Small intestine (tissue), 7 donors: Measurements from ENCODE around the gene HLX. TPM values are rescaled to one million over a fixed set of nuclear protein-coding genes. Genes with fewer than 3 reads are reported as not detected.

Source experiments
- DNase-seq, 2 donors: peaks; one replicate each; pipeline versions ENCODE4 v3.0.0 to v3.0.0-alpha.2; 2013
- FAIRE-seq: peaks from 2 replicates; lab custom pipeline; 2012; peaks lifted over from hg19 to GRCh38; lab: Jason Lieb, UNC
- H3K27ac ChIP-seq, 3 donors: one replicate each; pipeline ENCODE4 v1.5.1; 2013; ENCODE audit warnings: low read length in 2 of 3, mild to moderate bottlenecking in 2 of 3, control low read depth in 1 of 3, inconsistent platforms in 1 of 3, low read depth in 1 of 3, moderate library complexity in 1 of 3
- H3K27me3 ChIP-seq, 3 donors: one replicate each; pipeline ENCODE4 v1.6.1; 2013; ENCODE audit warnings: low read length in 3 of 3, inconsistent platforms in 1 of 3; ENCODE audit not compliant: control insufficient read depth in 3 of 3, insufficient read depth in 3 of 3
- H3K36me3 ChIP-seq, 3 donors: one replicate each; pipeline ENCODE4 v1.6.1; 2013; ENCODE audit warnings: low read length in 3 of 3, inconsistent platforms in 1 of 3, low read depth in 1 of 3, mild to moderate bottlenecking in 1 of 3, moderate library complexity in 1 of 3; ENCODE audit not compliant: control insufficient read depth in 3 of 3, insufficient read depth in 2 of 3
- H3K4me1 ChIP-seq, 3 donors: one replicate each; pipeline ENCODE4 v1.6.1; 2013; ENCODE audit warnings: low read length in 2 of 3, inconsistent platforms in 1 of 3, low read depth in 1 of 3, mild to moderate bottlenecking in 1 of 3, moderate library complexity in 1 of 3; ENCODE audit not compliant: control insufficient read depth in 3 of 3, insufficient read depth in 2 of 3
- H3K4me3 ChIP-seq, 3 donors: one replicate each; pipeline ENCODE4 v1.5.1; 2013; ENCODE audit warnings: low read length in 3 of 3, control low read depth in 1 of 3, inconsistent platforms in 1 of 3, low read depth in 1 of 3, mild to moderate bottlenecking in 1 of 3, moderate library complexity in 1 of 3
- H3K9me3 ChIP-seq, 2 donors: one replicate each; pipeline ENCODE4 v1.6.1; 2013; ENCODE audit warnings: low read depth in 1 of 2, low read length in 1 of 2; ENCODE audit not compliant: control insufficient read depth in 2 of 2, insufficient read depth in 1 of 2
- WGBS, 3 donors: extraction: QIAGEN DNeasy Blood & Tissue Kit; methylation state at CpG; one replicate each; pipeline ENCODE4 v1.1.7; 2013; 5-methylcytosine and 5-hydroxymethylcytosine counted together
- polyA plus RNA-seq, 4 donors: library from polyadenylated mRNA; stranded (reverse) in 3 of 4; unstranded in 1 of 4; fragments of 200-250 nt in 3 of 4; fragments of 120-200 nt in 1 of 4; gene quantifications; one replicate each; pipeline versions ENCODE4 v1.2.1 to v1.2.3, GENCODE V29; 2013
- donor health status: healthy with polysubstance abuse.
- donor health status: control.
- donor health status: control.
- donor health status: Bipolar disorder and iron deficiency.
- donor health status: healthy.

HLX gene
- polyA plus RNA-seq, 4 donors = 0.45 to 8.7 (median 4.3) TPM

- peaks cover 0 to 12% of the 10 kb centered on the region in 2 donors for H3K9me3 ChIP-seq
- H3K36me3 ChIP-seq = no peaks in the 10 kb centered on the region
- 20 to 61% (median 42%) methylated on average over 35 of the region's 35 CpGs for WGBS, 3 donors
- FAIRE-seq (no peak), DNase-seq (no peak)
- H3K4me3 ChIP-seq = no peak overlapping the region
- H3K27ac ChIP-seq = no peak overlapping the region
- peaks cover 0 to 61% (median 24%) of the 10 kb centered on the region in 3 donors for H3K27me3 ChIP-seq
- no peaks in the 10 kb centered on the region for H3K4me1 ChIP-seq
These were observed 16.2 kb downstream of the HLX start for GRCh38 chr1:220895412-220895946.

DNA sequence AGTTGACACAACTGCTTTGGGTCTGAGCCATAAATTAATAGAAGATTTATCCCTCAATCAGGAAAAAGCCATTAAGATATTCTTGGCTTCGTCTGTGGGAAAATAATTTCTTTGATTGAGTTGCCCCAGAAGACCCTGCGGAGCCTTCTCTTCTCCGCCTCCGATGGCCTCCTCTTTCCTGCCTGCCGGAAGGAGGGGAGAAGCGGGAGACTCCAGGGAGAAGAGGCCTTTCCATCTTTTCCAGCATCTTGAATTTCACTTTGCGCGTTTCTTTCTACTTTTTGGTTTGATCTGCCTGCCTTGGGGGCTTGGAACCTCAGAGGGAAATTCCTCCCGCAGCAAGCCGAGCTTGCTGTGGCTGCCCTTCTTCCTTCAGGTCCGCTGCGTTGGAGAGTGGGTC lies 16.8 kb downstream of the HLX start:
- WGBS, 3 donors = 51 to 65% (median 64%) methylated on average over 12 of the region's 12 CpGs
- DNase-seq (no peak), FAIRE-seq (no peak)
- Histone ChIP-seq H3K27ac (no peak overlapping the region), H3K4me3 (no peak overlapping the region), H3K27me3 (peaks cover 0 to 55% (median 19%) of the 10 kb centered on the region in 3 donors), H3K36me3 (no peaks in the 10 kb centered on the region), H3K9me3 (peaks cover 0 to 12% of the 10 kb centered on the region in 2 donors), H3K4me1 (no peaks in the 10 kb centered on the region)

DNA sequence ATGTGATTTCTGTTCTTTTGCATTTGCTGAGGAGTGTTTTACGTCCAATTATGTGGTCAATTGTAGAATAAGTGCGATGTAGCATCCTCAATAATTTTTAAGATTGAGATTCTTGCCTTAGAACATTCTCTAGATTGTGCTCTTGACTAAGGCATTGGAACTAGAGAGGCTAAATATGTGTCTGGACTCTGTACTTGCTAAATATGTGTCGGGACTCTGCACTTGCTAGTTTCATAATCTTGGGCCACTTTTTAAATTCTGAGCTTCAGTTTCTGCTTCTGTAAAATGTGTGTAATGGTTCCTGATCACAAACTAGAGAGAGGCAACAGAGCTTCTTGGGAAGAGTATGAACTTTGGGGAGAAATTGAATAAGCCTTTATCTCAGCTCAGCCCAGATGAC lies 21.6 kb downstream of the HLX start:
- WGBS, 3 donors = 70 to 87% (median 78%) methylated on average over 3 of the region's 3 CpGs
- no peak for FAIRE-seq

GRCh38 chr1:220901881-220902280 lies 22.6 kb downstream of the HLX start:
- H3K4me1 ChIP-seq = no peaks in the 10 kb centered on the region
- H3K4me3 ChIP-seq = no peak overlapping the region
- no peaks in the 10 kb centered on the region for H3K36me3 ChIP-seq
- no peak for FAIRE-seq
- 68 to 83% (median 79%) methylated on average over 2 of the region's 2 CpGs for WGBS, 3 donors
- no peaks in the 10 kb centered on the region for H3K9me3 ChIP-seq
- DNase-seq = no peak
- peaks cover 0 to 11% (median 0%) of the 10 kb centered on the region in 3 donors for H3K27me3 ChIP-seq
- no peak overlapping the region for H3K27ac ChIP-seq

More for the DNA sequence above, 21.6 kb downstream of the HLX start:
- H3K36me3 ChIP-seq = no peaks in the 10 kb centered on the region
- H3K4me1 ChIP-seq = no peaks in the 10 kb centered on the region
- H3K9me3 ChIP-seq = no peaks in the 10 kb centered on the region
- DNase-seq = no peak
- no peak overlapping the region for H3K4me3 ChIP-seq
- H3K27ac ChIP-seq = no peak overlapping the region
- H3K27me3 ChIP-seq = peaks cover 0 to 16% (median 0%) of the 10 kb centered on the region in 3 donors

GRCh38 chr1:220902916-220903315 lies 23.7 kb downstream of the HLX start:
- Histone ChIP-seq H3K36me3 (no peaks in the 10 kb centered on the region), H3K4me1 (no peaks in the 10 kb centered on the region), H3K27me3 (peaks cover 0 to 11% (median 0%) of the 10 kb centered on the region in 3 donors), H3K27ac (no peak overlapping the region), H3K4me3 (no peak overlapping the region), H3K9me3 (no peaks in the 10 kb centered on the region)
- no peak for FAIRE-seq
- no peak for DNase-seq
- 71 to 80% (median 79%) methylated on average over 1 of the region's 1 CpG for WGBS, 3 donors

GRCh38 chr1:220904876-220905275 lies 25.6 kb downstream of the HLX start:
- Histone ChIP-seq H3K36me3 (no peaks in the 10 kb centered on the region), H3K27ac (no peak overlapping the region), H3K27me3 (peaks cover 0 to 11% (median 0%) of the 10 kb centered on the region in 3 donors), H3K4me1 (no peaks in the 10 kb centered on the region), H3K4me3 (no peak overlapping the region), H3K9me3 (no peaks in the 10 kb centered on the region)
- DNase-seq (no peak), FAIRE-seq (no peak)
- WGBS, 3 donors = 81 to 91% (median 89%) methylated on average over 3 of the region's 3 CpGs

DNA sequence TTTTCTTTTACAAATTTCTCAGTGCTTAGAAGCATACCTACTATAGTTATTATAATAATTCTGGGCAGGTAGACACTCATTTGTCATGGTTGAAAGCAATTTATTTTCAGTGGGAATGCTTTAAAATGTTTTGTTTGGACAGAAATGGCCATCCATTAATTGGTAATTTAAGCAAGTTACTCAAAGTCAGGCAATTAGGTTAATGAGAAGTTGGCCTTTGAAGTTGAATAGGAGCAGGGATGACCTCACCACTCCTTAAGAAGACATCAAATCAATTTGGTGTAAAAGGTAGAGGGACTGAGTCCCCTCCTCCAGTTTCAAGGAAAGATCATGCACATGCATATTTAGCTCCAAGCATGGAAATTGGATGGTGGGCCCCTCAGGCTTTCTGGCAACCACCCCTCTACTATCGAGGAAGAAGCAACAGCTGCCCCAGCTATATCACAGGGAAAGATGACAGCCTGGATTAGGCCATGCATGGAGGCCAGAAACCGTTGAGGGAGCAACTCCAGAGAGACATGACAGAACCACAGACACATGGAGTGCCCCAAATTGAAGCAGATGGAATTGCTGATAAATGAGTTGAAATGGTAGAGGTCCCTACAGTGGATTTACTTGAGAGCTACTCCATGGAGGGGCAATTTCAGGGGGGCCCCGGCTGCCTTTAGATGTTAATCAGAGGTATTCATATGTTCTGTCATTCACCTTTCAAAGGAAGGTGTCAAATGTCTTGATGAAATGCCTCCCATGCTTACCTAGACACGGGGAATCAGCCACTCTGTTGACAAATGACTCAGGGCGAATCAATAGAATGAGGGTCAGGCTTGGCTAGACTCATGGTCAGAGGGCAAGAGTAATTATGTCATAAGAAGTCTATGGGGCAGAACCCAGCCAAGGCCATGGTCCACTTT lies 26.7 kb downstream of the HLX start:
- 19 to 56% (median 37%) methylated on average over 5 of the region's 5 CpGs for WGBS, 3 donors
- Histone ChIP-seq H3K4me1 (no peaks in the 10 kb centered on the region), H3K36me3 (no peaks in the 10 kb centered on the region), H3K27ac (no peak overlapping the region), H3K27me3 (peaks cover 0 to 11% (median 0%) of the 10 kb centered on the region in 3 donors), H3K9me3 (no peaks in the 10 kb centered on the region), H3K4me3 (no peak overlapping the region)
- no peak for DNase-seq
- FAIRE-seq = no peak

DNA sequence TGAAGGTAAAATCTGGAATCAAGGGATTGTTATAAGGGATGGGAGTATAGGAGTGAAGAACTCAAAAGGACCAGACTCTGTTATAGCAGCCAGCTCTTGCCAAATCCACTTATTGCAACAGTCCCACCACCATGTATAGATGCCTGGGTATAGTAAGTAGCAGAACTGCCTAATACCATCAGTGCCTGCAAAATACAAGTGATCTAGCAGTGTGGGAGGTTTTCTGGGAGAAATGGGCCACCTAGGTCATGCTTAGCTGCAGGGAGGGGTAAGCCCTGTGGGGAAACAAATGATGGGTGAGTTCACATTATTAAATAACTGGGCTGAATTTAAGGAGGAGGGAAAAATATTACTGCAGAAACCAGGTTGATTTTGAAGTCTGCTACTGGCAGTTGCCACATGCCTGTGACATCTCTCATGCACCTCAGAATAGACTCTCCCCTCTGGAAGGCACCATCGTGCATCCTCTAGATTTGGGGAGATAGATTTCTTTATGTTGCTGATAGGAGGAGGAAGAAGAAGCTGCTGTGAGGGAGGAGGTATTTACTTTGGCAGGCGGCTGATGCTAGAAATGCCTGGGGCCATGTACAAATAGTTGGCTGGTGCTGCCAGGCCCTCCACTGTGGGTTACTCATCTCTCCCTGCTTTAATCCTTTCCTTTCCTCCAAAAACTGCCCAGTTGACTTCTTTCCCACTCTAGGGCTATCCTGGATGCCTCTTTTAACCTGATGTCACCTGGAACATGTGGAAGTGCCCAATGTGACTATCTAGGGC lies 27.5 kb downstream of the HLX start:
- Histone ChIP-seq H3K9me3 (no peaks in the 10 kb centered on the region), H3K4me3 (no peak overlapping the region), H3K27me3 (peaks cover 0 to 11% (median 0%) of the 10 kb centered on the region in 3 donors), H3K4me1 (no peaks in the 10 kb centered on the region), H3K27ac (no peak overlapping the region), H3K36me3 (no peaks in the 10 kb centered on the region)
- FAIRE-seq (no peak), DNase-seq (no peak)
- 58 to 84% (median 66%) methylated on average over 2 of the region's 2 CpGs for WGBS, 3 donors
